Measurements from ENCODE around the gene TECR.
"Not testable (repeated sequence)": the region's sequence is repeated elsewhere in the genome, so short reads cannot be mapped to it uniquely, and the experiment has no call there.

Gene TECR

GRCh38 chr19:14561249-14561648 is 31.9 kb downstream of the TECR start:
- DNase-seq (ENCODE audit: low spot score), result no peak

- no peak for DNase-seq (ENCODE audit: low spot score)
These were observed 32.5 kb downstream of the TECR start for GRCh38 chr19:14561847-14562351.

GRCh38 chr19:14562660-14563589 is 33.5 kb downstream of the TECR start:
- no peak for DNase-seq (ENCODE audit: low spot score)

- no peak for DNase-seq (ENCODE audit: low spot score)
These were observed 34.2 kb downstream of the TECR start for GRCh38 chr19:14563590-14563926.

GRCh38 chr19:14563989-14564651 is 34.7 kb downstream of the TECR start:
- DNase-seq (ENCODE audit: low spot score), result peak; percentile 53

- DNase-seq (ENCODE audit: low spot score), result not testable (repeated sequence)
These were observed 35.4 kb downstream of the TECR start for GRCh38 chr19:14564652-14565297.

GRCh38 chr19:14565298-14565679 is 35.9 kb downstream of the TECR start:
- DNase-seq (ENCODE audit: low spot score), result no peak

GRCh38 chr19:14565765-14566711 is 36.6 kb downstream of the TECR start:
- DNase-seq (ENCODE audit: low spot score), result no peak

GRCh38 chr19:14566712-14567077 is 37.3 kb downstream of the TECR start:
- DNase-seq (ENCODE audit: low spot score), result no peak

- DNase-seq (ENCODE audit: low spot score), result no peak
These were observed 37.7 kb downstream of the TECR start for GRCh38 chr19:14567079-14567478.

GRCh38 chr19:14570864-14571527 is 41.6 kb downstream of the TECR start:
- DNase-seq (ENCODE audit: low spot score), result no peak

- DNase-seq (ENCODE audit: low spot score), result peak; percentile 97
These were observed 42.5 kb downstream of the TECR start, which contains the start of gene NDUFB7 for GRCh38 chr19:14571695-14572490. NDUFB7 (minus strand) TSS chr19:14572066; CDS start chr19:14572000, 66 bp downstream.

- no peak for DNase-seq (ENCODE audit: low spot score)
These were observed 46.1 kb downstream of the TECR start for GRCh38 chr19:14575428-14575980.

GRCh38 chr19:14576363-14576762 is 47.0 kb downstream of the TECR start:
- DNase-seq (ENCODE audit: low spot score), result no peak

GRCh38 chr19:14577264-14577663 is 47.9 kb downstream of the TECR start:
- no peak for DNase-seq (ENCODE audit: low spot score)

- no peak for DNase-seq (ENCODE audit: low spot score)
These were observed 48.6 kb downstream of the TECR start for GRCh38 chr19:14577885-14578427.

- no peak for DNase-seq (ENCODE audit: low spot score)
These were observed 51.3 kb downstream of the TECR start for GRCh38 chr19:14580623-14581237.

GRCh38 chr19:14582894-14583340 is 53.5 kb downstream of the TECR start, which contains the start of gene CLEC17A:
CLEC17A (plus strand) TSS chr19:14583084; CDS start chr19:14583161, 77 bp downstream.
- DNase-seq (ENCODE audit: low spot score), result no peak

GRCh38 chr19:14584372-14584771 is 55.0 kb downstream of the TECR start:
- DNase-seq (ENCODE audit: low spot score), result not testable (repeated sequence)
